ENCODE measurements around the gene ASCC2. TPM values are rescaled to one million over a fixed set of nuclear protein-coding genes. Genes with fewer than 3 reads are reported as not detected.

Gene ASCC2
- total RNA-seq, 1 experiment from 2014 or later = 43.3 TPM

DNA sequence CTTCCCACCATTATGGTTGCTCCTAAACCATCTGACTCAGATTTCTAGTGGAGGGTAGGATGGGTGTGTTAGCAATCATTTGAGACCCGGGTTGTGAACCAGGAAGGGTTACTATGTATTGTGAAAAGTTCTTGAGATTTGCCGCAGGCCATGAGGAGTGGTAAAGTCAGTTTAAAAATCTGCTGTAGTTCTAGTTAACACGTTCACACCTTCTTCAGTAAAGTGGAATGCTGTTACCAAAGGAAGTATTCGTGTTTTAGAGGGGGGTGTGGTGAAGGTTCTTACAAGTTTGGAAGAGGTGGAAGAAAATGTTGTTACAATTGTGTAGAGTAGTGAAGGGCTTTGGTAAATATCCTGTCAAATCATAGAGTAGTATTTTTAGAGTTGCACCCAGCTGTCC, 47.5 kb upstream of the ASCC2 start:
- H3K9me2 ChIP-seq (ENCODE audit: insufficient read depth) = no peaks in the 10 kb centered on the region
- no peaks in the 10 kb centered on the region for H3K27me3 ChIP-seq (ENCODE audit: insufficient read depth, low read depth)
- no peak for TF ChIP-seq EZH2 (IDR thresholded peaks at IDR 0.05; ENCODE audit: low read depth)
- TF ChIP-seq, protein P1, sequence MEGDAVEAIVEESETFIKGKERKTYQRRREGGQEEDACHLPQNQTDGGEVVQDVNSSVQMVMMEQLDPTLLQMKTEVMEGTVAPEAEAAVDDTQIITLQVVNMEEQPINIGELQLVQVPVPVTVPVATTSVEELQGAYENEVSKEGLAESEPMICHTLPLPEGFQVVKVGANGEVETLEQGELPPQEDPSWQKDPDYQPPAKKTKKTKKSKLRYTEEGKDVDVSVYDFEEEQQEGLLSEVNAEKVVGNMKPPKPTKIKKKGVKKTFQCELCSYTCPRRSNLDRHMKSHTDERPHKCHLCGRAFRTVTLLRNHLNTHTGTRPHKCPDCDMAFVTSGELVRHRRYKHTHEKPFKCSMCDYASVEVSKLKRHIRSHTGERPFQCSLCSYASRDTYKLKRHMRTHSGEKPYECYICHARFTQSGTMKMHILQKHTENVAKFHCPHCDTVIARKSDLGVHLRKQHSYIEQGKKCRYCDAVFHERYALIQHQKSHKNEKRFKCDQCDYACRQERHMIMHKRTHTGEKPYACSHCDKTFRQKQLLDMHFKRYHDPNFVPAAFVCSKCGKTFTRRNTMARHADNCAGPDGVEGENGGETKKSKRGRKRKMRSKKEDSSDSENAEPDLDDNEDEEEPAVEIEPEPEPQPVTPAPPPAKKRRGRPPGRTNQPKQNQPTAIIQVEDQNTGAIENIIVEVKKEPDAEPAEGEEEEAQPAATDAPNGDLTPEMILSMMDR (conservative IDR thresholded peaks at IDR 0.05) = no peak
- ChIA-PET CTCF (no interaction called here), POLR2A (ENCODE audit: unreplicated experiment) (no interaction called here)
- BruUV-seq (replicated peaks) = no TSS peak
- no peaks in the 10 kb centered on the region for H3K36me3 ChIP-seq (ENCODE audit: low read depth)
- peaks cover 34% of the 10 kb centered on the region for H4K20me1 ChIP-seq (ENCODE audit: insufficient read depth)
- peaks cover 76% of the 10 kb centered on the region for H3K79me2 ChIP-seq (ENCODE audit: low read depth)
- no peak overlapping the region for H3K4me3 ChIP-seq
- peaks cover 10% of the 10 kb centered on the region; the same call in 1 of the 2 replicates for H3F3A ChIP-seq (ENCODE audit: insufficient read depth, low read depth)
- no peak for DNase-seq
- intact Hi-C loops (cut with micrococcal nuclease; ENCODE audit: unreplicated experiment) = loop anchor here (10.0 kb wide), 2 partner anchors 51 to 109 kb away; partner anchors contain the start of gene ASCC2
- peaks cover 25% of the 10 kb centered on the region for H3K4me1 ChIP-seq (replicated peaks; ENCODE audit: insufficient read depth)
- no peaks in the 10 kb centered on the region for H3K9me3 ChIP-seq (ENCODE audit: insufficient read depth, low read depth)
- no peak overlapping the region for H2AFZ ChIP-seq
- peak overlapping the region; percentile 82 for H3K4me2 ChIP-seq
- H3K27ac ChIP-seq = no peak overlapping the region

- H2AFZ ChIP-seq = peak overlapping the region; percentile 91
- DNase-seq = no peak
- intact Hi-C loops (cut with micrococcal nuclease; ENCODE audit: unreplicated experiment) = loop anchor here (10.0 kb wide), 2 partner anchors 49 to 111 kb away; partner anchors contain the start of gene ASCC2
These were observed 45.7 kb upstream of the ASCC2 start for GRCh38 chr22:29883775-29884097.

GRCh38 chr22:29883045-29883774, 45.1 kb upstream of the ASCC2 start, which contains the start of gene MTMR3:
Gene MTMR3 (plus strand): TSS chr22:29883174. CDS start chr22:29971060, 87,886 bp downstream.
- H3K9me3 ChIP-seq (ENCODE audit: insufficient read depth, low read depth) = no peaks in the 10 kb centered on the region
- no peaks in the 10 kb centered on the region for H3K9me2 ChIP-seq (ENCODE audit: insufficient read depth)
- peak; percentile 70 to 94 for DNase-seq
- no peaks in the 10 kb centered on the region for H3K36me3 ChIP-seq (ENCODE audit: low read depth)
- ChIA-PET CTCF (interaction anchor here (0.5 to 0.7 kb wide), 3 partner anchors 45 to 409 kb away, joined by 3 to 6 read pairs (median 5); partner anchors contain the start of gene ASCC2), POLR2A (ENCODE audit: unreplicated experiment) (interaction anchor here (0.6 to 0.7 kb wide), 3 partner anchors 71 to 110 kb away, joined by 4 to 9 read pairs (median 4); no protein-coding TSS in a partner anchor)
- peak within 1 kb of the TSS; percentile 91 for H2AFZ ChIP-seq
- H3F3A ChIP-seq (ENCODE audit: insufficient read depth, low read depth) = peaks cover 6% of the 10 kb centered on the region; the same call in 1 of the 2 replicates
- peaks cover 52% of the 10 kb centered on the region for H3K79me2 ChIP-seq (ENCODE audit: low read depth)
- peak within 1 kb of the TSS; percentile 74 for H3K27ac ChIP-seq
- intact Hi-C loops (cut with micrococcal nuclease; ENCODE audit: unreplicated experiment) = loop anchor here (10.0 kb wide), 2 partner anchors 48 to 112 kb away; partner anchors contain the start of gene ASCC2
- H3K4me3 ChIP-seq = peak within 1 kb of the TSS; percentile 97
- BruUV-seq (replicated peaks) = no TSS peak
- H3K27me3 ChIP-seq (ENCODE audit: insufficient read depth, low read depth) = no peaks in the 10 kb centered on the region
- H3K4me1 ChIP-seq (replicated peaks; ENCODE audit: insufficient read depth) = peaks cover 25% of the 10 kb centered on the region
- peaks cover 24% of the 10 kb centered on the region for H4K20me1 ChIP-seq (ENCODE audit: insufficient read depth)
- TF ChIP-seq, protein P1 (conservative IDR thresholded peaks at IDR 0.05) = peak; percentile 58; the same call in 1 of the 2 replicates
- no peak for TF ChIP-seq EZH2 (IDR thresholded peaks at IDR 0.05; ENCODE audit: low read depth)
- H3K4me2 ChIP-seq = peak within 1 kb of the TSS; percentile 82

More at GRCh38 chr22:29883775-29884097, 45.7 kb upstream of the ASCC2 start:
- Histone ChIP-seq H3K4me2 (peak overlapping the region; percentile 82), H3K79me2 (ENCODE audit: low read depth) (peaks cover 57% of the 10 kb centered on the region), H3K9me2 (ENCODE audit: insufficient read depth) (no peaks in the 10 kb centered on the region), H3K9me3 (ENCODE audit: insufficient read depth, low read depth) (no peaks in the 10 kb centered on the region), H3F3A (ENCODE audit: insufficient read depth, low read depth) (peaks cover 6% of the 10 kb centered on the region; the same call in 1 of the 2 replicates), H4K20me1 (ENCODE audit: insufficient read depth) (peaks cover 24% of the 10 kb centered on the region), H3K4me1 (replicated peaks; ENCODE audit: insufficient read depth) (peaks cover 25% of the 10 kb centered on the region), H3K27me3 (ENCODE audit: insufficient read depth, low read depth) (no peaks in the 10 kb centered on the region), H3K36me3 (ENCODE audit: low read depth) (no peaks in the 10 kb centered on the region), H3K4me3 (peak overlapping the region; percentile 97), H3K27ac (peak overlapping the region; percentile 74)
- ChIA-PET CTCF (interaction anchor here (0.5 to 0.7 kb wide), 3 partner anchors 46 to 409 kb away, joined by 3 to 6 read pairs (median 5); partner anchors contain the start of gene ASCC2), POLR2A (ENCODE audit: unreplicated experiment) (interaction anchor here (0.6 to 0.7 kb wide), 2 partner anchors 71 to 111 kb away, joined by 4 read pairs; no protein-coding TSS in a partner anchor)
- BruUV-seq (replicated peaks) = no TSS peak
- TF ChIP-seq EZH2 (IDR thresholded peaks at IDR 0.05; ENCODE audit: low read depth) = no peak
- TF ChIP-seq, protein P1 (conservative IDR thresholded peaks at IDR 0.05) = no peak

All from PC-9 (cell line).